Chondrocyte (in vitro differentiated cells): ENCODE data around the gene CDC34. TPM values are rescaled to one million over a fixed set of nuclear protein-coding genes. Genes with fewer than 3 reads are reported as not detected.

Experiments used
- DNase-seq: peaks from one replicate; pipeline ENCODE4 v3.0.0; 2021; ENCODE audit warnings: mixed read lengths, low spot score
- H3K27ac Mint-ChIP-seq: one replicate; pipeline ENCODE4 v1.8.0; 2021; ENCODE audit warnings: mild to moderate bottlenecking, moderate library complexity, mixed read lengths; ENCODE audit not compliant: unreplicated experiment
- H3K27me3 Mint-ChIP-seq: 2 replicates; pipeline ENCODE4 v1.8.0; 2021; ENCODE audit warnings: low read depth, mixed read lengths
- H3K36me3 Mint-ChIP-seq: 2 replicates; pipeline ENCODE4 v1.8.0; 2021; ENCODE audit warnings: low read depth, mixed read lengths
- H3K4me1 Mint-ChIP-seq: 2 replicates; pipeline ENCODE4 v1.8.0; 2021; ENCODE audit warnings: low read depth, mild to moderate bottlenecking, mixed read lengths
- H3K4me3 Mint-ChIP-seq: one replicate; pipeline ENCODE4 v1.8.0; 2021; ENCODE audit warnings: mild to moderate bottlenecking, moderate library complexity, mixed read lengths; ENCODE audit not compliant: unreplicated experiment
- H3K9me3 Mint-ChIP-seq: 2 replicates; pipeline ENCODE4 v1.8.0; 2021; ENCODE audit warnings: low read depth, mixed read lengths
- total RNA-seq: library from RNA; stranded (reverse); gene quantifications from 3 replicates; pipeline ENCODE4 v1.2.1, GENCODE V29; 2021
- TF ChIP-seq, protein P1 (sequence below): fragments of 200-600 bp; sonication (generic); IDR thresholded peaks from 2 replicates; pipeline ENCODE4 v1.5.0; 2021; ENCODE audit warnings: antibody characterized with exemption, mild to moderate bottlenecking, moderate library complexity

The CDC34 gene
- total RNA-seq, 1 donor from 2014 or later: 66.9 TPM

DNA sequence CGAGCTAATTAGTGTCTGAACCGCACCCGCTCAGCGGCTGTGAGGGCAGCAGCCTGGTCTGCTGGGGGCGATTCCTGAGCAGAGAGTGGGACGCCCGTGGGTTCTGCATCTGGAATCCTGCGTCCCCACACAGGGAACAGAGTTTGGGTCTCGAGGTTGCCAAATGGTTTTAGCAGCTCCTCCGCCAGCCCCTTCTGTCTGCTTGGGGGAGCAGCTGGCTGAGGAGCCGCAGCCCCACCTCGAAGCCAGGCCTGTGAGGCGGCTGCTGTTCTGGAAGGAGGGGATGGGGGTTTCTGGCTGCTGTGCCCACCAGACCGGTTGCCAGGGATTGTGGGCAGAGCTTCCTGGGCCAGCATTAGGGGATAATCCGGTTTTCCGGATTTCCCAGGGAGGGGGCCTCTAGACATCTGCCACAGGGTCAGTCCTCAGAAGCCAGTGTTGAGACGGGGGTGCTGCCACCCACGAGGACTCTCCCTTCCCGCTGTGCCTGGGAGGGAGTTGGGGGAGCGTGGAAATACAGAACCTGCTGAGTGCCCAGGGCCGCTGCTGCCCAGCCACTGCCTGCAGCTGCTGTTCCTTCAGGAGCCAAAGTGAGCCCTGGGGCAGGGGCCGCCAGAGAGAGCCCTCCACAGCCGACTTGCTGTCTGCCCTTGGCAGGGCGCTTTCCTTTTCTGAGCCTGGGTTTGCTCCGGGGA lies 2.0 kb downstream of the CDC34 start:
- TF ChIP-seq, protein P1, sequence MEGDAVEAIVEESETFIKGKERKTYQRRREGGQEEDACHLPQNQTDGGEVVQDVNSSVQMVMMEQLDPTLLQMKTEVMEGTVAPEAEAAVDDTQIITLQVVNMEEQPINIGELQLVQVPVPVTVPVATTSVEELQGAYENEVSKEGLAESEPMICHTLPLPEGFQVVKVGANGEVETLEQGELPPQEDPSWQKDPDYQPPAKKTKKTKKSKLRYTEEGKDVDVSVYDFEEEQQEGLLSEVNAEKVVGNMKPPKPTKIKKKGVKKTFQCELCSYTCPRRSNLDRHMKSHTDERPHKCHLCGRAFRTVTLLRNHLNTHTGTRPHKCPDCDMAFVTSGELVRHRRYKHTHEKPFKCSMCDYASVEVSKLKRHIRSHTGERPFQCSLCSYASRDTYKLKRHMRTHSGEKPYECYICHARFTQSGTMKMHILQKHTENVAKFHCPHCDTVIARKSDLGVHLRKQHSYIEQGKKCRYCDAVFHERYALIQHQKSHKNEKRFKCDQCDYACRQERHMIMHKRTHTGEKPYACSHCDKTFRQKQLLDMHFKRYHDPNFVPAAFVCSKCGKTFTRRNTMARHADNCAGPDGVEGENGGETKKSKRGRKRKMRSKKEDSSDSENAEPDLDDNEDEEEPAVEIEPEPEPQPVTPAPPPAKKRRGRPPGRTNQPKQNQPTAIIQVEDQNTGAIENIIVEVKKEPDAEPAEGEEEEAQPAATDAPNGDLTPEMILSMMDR: no peak
- Mint-ChIP-seq H3K9me3 (no peaks in the 10 kb centered on the region), H3K4me1 (peaks cover 18% of the 10 kb centered on the region), H3K27me3 (no peaks in the 10 kb centered on the region), H3K36me3 (peaks cover 5% of the 10 kb centered on the region), H3K27ac (peak overlapping the region; percentile 96), H3K4me3 (peak overlapping the region; percentile 88)
- no peak for DNase-seq

DNA sequence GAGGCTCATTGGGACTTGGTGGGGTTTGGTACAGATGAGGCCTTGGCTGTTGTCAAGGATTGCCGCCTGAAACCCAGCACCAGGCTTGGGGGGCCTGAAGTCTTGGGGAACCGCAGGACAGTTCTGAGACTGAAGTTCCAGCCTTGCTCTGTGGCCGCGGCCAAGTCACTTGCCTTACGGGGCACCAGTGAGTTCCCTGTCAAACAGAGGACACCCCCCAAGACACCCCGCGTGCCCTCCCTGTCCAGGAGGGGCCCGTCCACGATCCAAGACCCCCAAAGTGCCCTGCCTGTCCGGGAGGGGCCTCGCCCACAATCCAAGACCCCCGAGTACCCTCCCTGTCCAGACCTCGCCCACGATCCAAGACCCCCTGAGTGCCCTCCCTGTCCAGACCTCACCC lies 2.5 kb downstream of the CDC34 start:
- TF ChIP-seq, protein P1: no peak
- Mint-ChIP-seq H3K36me3 (peaks cover 8% of the 10 kb centered on the region), H3K27ac (peak overlapping the region; percentile 96), H3K4me3 (peak overlapping the region; percentile 88), H3K9me3 (no peaks in the 10 kb centered on the region), H3K27me3 (no peaks in the 10 kb centered on the region), H3K4me1 (peaks cover 18% of the 10 kb centered on the region)
- DNase-seq: no peak

DNA sequence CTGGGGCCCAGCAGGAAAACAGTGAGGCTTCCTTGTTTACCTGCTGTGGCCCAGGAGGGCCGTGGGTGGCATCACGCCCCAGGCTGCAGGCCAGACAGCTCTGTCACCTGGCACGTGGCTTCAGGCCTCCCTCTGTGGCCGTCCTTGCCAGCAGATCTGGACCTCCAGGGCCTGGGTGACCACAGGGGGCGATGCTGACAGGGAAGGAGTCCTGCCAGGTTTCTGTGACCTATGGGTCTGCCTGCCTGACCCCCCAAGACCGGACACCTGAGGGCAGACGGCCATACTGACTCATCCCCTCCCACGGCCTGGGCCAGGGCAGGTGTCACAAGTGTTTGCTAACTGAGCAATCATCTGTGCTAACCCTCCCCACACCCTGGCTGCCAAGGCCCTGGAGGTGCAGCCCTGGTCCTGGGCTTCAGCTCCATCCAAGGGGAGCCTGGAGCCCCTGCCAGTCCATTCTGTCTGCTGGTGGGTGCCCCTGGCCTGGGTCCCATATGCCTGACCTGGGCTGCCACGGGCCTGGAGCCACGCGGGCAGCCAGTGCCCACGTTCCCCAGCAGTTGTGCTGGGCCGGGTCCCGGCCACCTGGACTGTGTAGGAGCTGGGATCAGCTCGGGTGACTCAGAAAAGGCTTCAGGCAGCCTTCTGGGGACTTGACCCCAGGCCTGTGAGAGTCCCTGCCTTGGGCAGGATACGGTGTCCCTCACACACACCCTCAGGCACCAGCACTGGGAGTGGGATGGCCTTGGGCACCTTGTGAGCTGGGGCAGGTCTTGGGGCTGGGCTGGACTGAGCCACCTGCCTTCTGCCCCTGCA lies 3.7 kb downstream of the CDC34 start:
- Mint-ChIP-seq H3K9me3 (no peaks in the 10 kb centered on the region), H3K4me3 (peak overlapping the region; percentile 22), H3K27ac (peak overlapping the region; percentile 71), H3K4me1 (peaks cover 18% of the 10 kb centered on the region), H3K36me3 (peaks cover 8% of the 10 kb centered on the region), H3K27me3 (no peaks in the 10 kb centered on the region)
- no peak for DNase-seq
- TF ChIP-seq, protein P1: no peak

DNA sequence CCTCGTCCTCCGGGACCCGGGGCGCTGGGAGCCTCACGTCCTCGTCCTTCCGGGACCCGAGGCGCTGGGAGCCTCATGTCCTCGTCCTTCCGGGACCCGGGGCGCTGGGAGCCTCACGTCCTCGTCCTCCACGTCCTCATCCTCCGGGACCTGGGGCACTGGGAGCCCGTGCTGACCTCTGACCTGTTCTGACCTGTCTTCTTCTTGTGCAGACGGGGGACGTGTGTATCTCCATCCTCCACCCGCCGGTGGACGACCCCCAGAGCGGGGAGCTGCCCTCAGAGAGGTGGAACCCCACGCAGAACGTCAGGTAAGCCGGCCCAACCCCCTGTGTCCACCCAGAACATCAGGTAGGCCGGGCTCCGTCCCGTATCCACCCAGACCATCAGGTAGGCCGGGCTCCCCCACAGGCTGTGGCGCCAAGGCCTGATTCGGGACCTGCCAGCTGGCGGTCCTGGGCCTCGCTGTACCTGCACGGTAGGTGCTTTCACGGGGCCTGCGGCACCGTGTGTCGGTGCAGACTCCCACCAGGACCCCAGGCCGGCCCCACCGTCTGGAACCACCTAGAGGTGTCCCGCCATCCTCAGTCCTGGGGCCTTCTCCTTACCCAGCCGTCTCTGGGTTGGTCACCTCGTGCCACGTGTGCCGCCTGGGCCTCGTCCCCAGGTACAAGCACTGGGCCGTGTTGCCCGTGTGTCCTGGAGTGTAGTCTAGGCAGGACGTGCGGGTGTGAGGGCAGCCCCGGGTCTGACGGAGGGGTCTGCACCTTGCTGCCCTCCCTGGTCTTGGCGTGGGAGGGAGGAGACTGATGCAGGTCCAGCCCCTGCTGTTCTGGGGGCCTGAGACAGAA lies 4.7 kb downstream of the CDC34 start:
- H3K27ac Mint-ChIP-seq: no peak overlapping the region
- no peak overlapping the region for H3K4me3 Mint-ChIP-seq
- no peaks in the 10 kb centered on the region for H3K9me3 Mint-ChIP-seq
- no peaks in the 10 kb centered on the region for H3K27me3 Mint-ChIP-seq
- DNase-seq: no peak
- H3K36me3 Mint-ChIP-seq: peaks cover 8% of the 10 kb centered on the region
- TF ChIP-seq, protein P1: no peak
- peaks cover 18% of the 10 kb centered on the region for H3K4me1 Mint-ChIP-seq
